ENCODE data around the gene TTLL11. TPM values are rescaled to one million over a fixed set of nuclear protein-coding genes. Genes with fewer than 3 reads are reported as not detected.

TTLL11 gene
- total RNA-seq, 4 donors from 2014 or later = 9.8 to 18.6 (median 15.6) TPM

GRCh38 chr9:122111413-122112085, 18.4 kb upstream of the TTLL11 start:
- TF ChIP-seq POLR2A (IDR thresholded peaks at IDR 0.05) = no peak
- TF ChIP-seq, protein P1, sequence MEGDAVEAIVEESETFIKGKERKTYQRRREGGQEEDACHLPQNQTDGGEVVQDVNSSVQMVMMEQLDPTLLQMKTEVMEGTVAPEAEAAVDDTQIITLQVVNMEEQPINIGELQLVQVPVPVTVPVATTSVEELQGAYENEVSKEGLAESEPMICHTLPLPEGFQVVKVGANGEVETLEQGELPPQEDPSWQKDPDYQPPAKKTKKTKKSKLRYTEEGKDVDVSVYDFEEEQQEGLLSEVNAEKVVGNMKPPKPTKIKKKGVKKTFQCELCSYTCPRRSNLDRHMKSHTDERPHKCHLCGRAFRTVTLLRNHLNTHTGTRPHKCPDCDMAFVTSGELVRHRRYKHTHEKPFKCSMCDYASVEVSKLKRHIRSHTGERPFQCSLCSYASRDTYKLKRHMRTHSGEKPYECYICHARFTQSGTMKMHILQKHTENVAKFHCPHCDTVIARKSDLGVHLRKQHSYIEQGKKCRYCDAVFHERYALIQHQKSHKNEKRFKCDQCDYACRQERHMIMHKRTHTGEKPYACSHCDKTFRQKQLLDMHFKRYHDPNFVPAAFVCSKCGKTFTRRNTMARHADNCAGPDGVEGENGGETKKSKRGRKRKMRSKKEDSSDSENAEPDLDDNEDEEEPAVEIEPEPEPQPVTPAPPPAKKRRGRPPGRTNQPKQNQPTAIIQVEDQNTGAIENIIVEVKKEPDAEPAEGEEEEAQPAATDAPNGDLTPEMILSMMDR (IDR thresholded peaks at IDR 0.05) = no peak
- no peak for TF ChIP-seq EP300 (IDR thresholded peaks at IDR 0.05)
- no peaks in the 10 kb centered on the region for H3K9me3 ChIP-seq
- no peak overlapping the region for H3K4me3 ChIP-seq
- H3K27me3 ChIP-seq = peaks cover 0 to 7% of the 10 kb centered on the region in 2 donors
- WGBS, 2 donors = 82 to 83% methylated on average over 7 of the region's 9 CpGs
- no peaks in the 10 kb centered on the region for H3K36me3 ChIP-seq
- H3K27ac ChIP-seq = no peak overlapping the region
- peaks cover 0 to 7% (median 0%) of the 10 kb centered on the region in 4 donors for H3K4me1 ChIP-seq
- DNase-seq (ENCODE audit: low spot score in 2 of 2) = no peak

GRCh38 chr9:122110100-122110833, 17.2 kb upstream of the TTLL11 start:
- DNase-seq (ENCODE audit: low spot score in 2 of 2) = no peak
- Histone ChIP-seq H3K4me1 (peaks cover 0 to 10% (median 0%) of the 10 kb centered on the region in 4 donors), H3K36me3 (no peaks in the 10 kb centered on the region), H3K27me3 (no peaks in the 10 kb centered on the region), H3K27ac (no peak overlapping the region), H3K9me3 (no peaks in the 10 kb centered on the region), H3K4me3 (no peak overlapping the region)
- 76 to 89% methylated on average over 4 to 5 of the region's 7 CpGs for WGBS, 2 donors
- TF ChIP-seq POLR2A (IDR thresholded peaks at IDR 0.05) (no peak), EP300 (IDR thresholded peaks at IDR 0.05) (no peak)
- TF ChIP-seq, protein P1 (IDR thresholded peaks at IDR 0.05) = no peak

DNA sequence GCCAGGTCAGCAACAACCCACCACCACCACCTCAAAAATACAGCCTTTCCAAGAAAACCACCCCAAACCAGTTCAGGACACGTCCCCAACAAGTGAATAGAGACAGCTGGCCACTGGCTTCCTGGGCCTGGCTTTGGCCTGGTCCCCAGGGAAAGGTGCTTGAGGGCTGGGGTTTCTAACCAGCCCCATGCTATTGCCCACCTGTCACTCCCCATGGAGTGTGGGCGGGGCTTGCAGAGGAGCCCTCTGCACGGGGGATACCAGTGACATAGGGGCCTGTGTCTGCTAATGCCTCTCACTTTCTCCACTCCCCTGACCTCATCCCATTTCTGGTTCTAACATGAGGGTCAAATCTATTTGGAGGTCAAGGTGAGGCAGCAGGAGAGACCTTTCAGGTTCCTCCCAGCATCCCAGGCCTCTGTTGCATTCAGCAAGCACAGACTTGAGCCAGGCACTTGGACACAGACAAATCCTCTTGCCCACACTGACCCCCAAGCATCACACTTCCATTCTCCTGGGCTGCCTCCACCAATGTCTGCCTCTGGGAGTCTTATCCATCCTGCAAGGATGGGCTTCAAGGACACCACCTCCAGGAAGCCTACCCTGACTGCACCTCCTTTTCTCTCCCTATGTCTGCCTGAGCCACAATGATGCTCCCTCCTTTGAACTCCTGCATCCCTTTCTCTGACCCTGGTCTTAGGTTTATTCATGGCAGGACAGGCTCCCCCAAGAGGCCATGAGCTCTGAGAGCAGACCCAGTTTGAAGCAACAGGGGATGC, 16.1 kb upstream of the TTLL11 start:
- H3K27ac ChIP-seq = no peak overlapping the region
- TF ChIP-seq POLR2A (IDR thresholded peaks at IDR 0.05) (no peak), EP300 (IDR thresholded peaks at IDR 0.05) (no peak)
- TF ChIP-seq, protein P1 (IDR thresholded peaks at IDR 0.05) = no peak
- H3K4me3 ChIP-seq = no peak overlapping the region
- H3K36me3 ChIP-seq = no peaks in the 10 kb centered on the region
- peaks cover 0 to 10% (median 0%) of the 10 kb centered on the region in 4 donors for H3K4me1 ChIP-seq
- WGBS, 2 donors = 66 to 79% methylated on average over 3 of the region's 3 CpGs
- H3K9me3 ChIP-seq = peaks cover 0 to 2% (median 0%) of the 10 kb centered on the region in 4 donors
- no peaks in the 10 kb centered on the region for H3K27me3 ChIP-seq
- no peak for DNase-seq (ENCODE audit: low spot score in 2 of 2)

DNA sequence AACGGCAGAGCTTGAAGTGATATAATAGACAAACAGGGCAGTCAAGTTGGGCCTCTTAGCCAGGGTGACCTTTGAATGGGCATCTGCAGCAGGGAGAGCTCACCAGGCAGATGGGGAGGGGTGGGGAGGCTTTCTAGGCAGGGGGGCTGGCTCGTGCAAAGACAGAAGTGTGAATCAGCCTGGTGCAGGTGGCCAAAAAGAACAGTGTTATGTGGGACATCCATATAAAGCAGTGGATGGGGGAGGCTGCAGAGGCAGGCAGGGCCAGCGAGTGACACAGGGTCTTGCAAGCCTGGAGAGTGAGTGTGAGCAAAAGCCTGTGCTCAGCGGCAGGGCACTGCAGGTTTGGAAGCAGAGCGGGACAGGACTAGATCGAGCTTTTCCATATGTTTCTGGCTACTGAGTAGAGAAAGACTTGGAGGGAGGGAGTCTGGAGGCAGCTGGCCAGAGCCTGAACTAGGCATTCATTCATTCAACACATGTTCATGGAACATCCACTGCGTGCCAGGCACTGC, 14.2 kb upstream of the TTLL11 start:
- no peaks in the 10 kb centered on the region for H3K27me3 ChIP-seq
- peaks cover 0 to 13% (median 0%) of the 10 kb centered on the region in 4 donors for H3K9me3 ChIP-seq
- DNase-seq (ENCODE audit: low spot score in 2 of 2) = no peak
- WGBS, 2 donors = 57 to 64% methylated on average over 7 of the region's 7 CpGs
- H3K4me1 ChIP-seq = peaks cover 0 to 10% (median 0%) of the 10 kb centered on the region in 4 donors
- peak overlapping the region in 1 of 4 donors; percentile 2 for H3K27ac ChIP-seq
- TF ChIP-seq, protein P1 (IDR thresholded peaks at IDR 0.05) = no peak
- no peak for TF ChIP-seq EP300 (IDR thresholded peaks at IDR 0.05)
- no peak for TF ChIP-seq POLR2A (IDR thresholded peaks at IDR 0.05)
- H3K36me3 ChIP-seq = no peaks in the 10 kb centered on the region
- no peak overlapping the region for H3K4me3 ChIP-seq

Data from tibial nerve (tissue), 4 donors.